Lung microvascular endothelial cell (primary cell): ENCODE data around the gene NOLC1. TPM values are rescaled to one million over a fixed set of nuclear protein-coding genes. Genes with fewer than 3 reads are reported as not detected.

ENCODE experiments used
- DNase-seq, 2 donors: peaks; one replicate each; pipeline versions ENCODE4 v3.0.0 to v3.0.0-alpha.2; 2010; ENCODE audit warnings: low read depth in 2 of 2
- total RNA-seq: library from RNA; depleted of rRNA; stranded (reverse); fragments of >200 nt; gene quantifications from 2 replicates; pipeline ENCODE4 v1.2.1, GENCODE V29; 2014

The NOLC1 gene
- total RNA-seq, 1 donor from 2014 or later = 18.3 TPM

DNA sequence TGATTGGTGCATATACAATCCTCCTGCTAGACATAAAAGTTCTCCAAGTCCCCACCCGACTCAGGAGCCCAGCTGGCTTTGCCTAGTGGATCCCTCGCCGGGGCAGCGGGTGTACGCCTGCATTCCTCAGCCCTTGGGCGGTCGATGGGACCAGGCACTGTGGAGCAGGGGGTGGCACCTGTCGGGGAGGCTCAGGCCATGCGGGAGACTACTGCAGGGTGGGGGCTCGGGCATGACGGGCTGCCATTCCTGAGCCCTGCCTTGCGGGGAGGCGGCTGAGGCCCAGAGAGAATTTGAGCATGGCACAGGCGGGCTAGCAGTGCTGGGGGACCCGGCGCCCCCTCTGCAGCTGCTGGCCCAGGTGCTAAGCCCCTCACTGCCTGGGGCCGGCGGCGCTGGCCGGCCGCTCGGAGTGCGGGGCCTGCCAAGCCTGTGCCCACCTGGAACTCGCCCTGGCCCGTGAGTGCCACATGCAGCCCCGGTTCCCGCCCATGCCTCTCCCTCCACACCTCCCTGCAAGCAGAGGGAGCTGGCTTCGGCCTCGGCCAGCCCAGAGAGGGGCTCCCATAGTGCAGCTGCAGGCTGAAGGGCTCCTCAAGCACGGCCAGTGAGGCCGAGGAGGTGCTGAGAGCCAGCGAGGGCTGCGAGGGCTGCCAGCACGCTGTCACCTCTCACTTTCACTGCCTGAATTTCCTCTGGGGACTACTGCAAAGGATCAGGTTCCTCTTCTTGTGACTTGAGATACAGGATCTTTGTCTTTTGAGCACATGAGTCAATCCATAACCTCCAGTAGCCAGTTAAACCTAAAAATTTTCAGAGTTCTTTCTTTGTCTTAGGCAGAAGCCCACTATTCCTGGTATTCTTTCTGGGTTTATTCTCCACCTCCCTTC is 48.8 kb downstream of the NOLC1 start:
- no peak for DNase-seq

DNA sequence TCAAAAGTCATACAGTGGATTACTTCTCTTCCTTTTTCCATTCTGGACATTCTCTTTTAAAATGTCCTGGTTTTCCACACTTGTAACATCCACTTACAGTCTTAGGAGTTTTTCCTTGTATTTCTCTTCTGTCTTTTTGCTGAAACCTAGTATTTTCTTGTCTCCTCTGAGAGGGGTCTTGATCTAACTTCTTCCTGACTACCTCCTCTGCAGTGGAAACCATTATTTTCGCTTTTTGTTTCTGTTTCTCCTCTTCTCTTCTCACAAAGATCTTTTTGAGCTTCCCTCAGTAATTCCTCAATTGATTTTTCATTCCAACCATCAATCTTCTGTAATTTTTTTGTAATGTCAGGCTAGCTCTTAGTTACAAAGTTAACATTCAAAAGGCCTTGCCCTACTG is 50.2 kb downstream of the NOLC1 start:
- DNase-seq = no peak

- peak in 1 of 2 donors; percentile 67 for DNase-seq
Measured at GRCh38 chr10:102208311-102209035, 56.3 kb downstream of the NOLC1 start.

- no peak for DNase-seq
Measured at GRCh38 chr10:102211615-102212299, 59.6 kb downstream of the NOLC1 start.

Other genes with a start within 250 kb of the NOLC1 start
- 4.1 and 4.8 TPM in 2 replicates for gene ARMH3, start 96.2 kb upstream of the NOLC1 start, total RNA-seq
- gene HPS6, start 87.0 kb upstream of the NOLC1 start, total RNA-seq = 22.7 and 31.5 TPM in 2 replicates
- 31.4 and 41.1 TPM in 2 replicates for gene LDB1, start 32.0 kb upstream of the NOLC1 start, total RNA-seq
- 5.7 and 8.9 TPM in 2 replicates for gene PPRC1, start 19.3 kb upstream of the NOLC1 start, total RNA-seq
- gene ELOVL3, start 73.9 kb downstream of the NOLC1 start, total RNA-seq = not detected in 2 replicates
- not detected in 2 replicates for gene PITX3, start 89.1 kb downstream of the NOLC1 start, total RNA-seq
- gene GBF1, start 93.1 kb downstream of the NOLC1 start, total RNA-seq = 10.3 and 10.9 TPM in 2 replicates
- 12.0 and 16.9 TPM in 2 replicates for gene NFKB2, start 243.3 kb downstream of the NOLC1 start, total RNA-seq